Right lobe of liver (tissue), 4 donors: ENCODE measurements around the gene CLMN.

Experiments used
- CTCF ChIP-seq, 4 donors: fragments of 200-600 bp in 3 of 4; fragments of 450-650 bp in 1 of 4; IDR thresholded peaks; one replicate each; pipeline versions ENCODE4 v1.5.1 to v1.8.0; 2016 to 2022; ENCODE audit warnings: antibody characterized with exemption in 4 of 4, mild to moderate bottlenecking in 2 of 4
- POLR2A ChIP-seq: fragments of 450-650 bp; IDR thresholded peaks from one replicate; pipeline ENCODE4 v1.6.1; 2017; ENCODE audit warnings: antibody characterized with exemption, mild to moderate bottlenecking
- donor health status: DM: no; HTN: no; CAD: no.
- donor health status: DM: no; HTN: no; CAD: no.
- donor health status: DM: no; HTN: yes; CAD: no.

- TF ChIP-seq POLR2A (no peak), CTCF (IDR thresholded peaks at IDR 0.05) (no peak)
Observed at GRCh38 chr14:95254288-95254687, 65.4 kb downstream of the CLMN start.
